Measurements from ENCODE around the gene NOTCH2.

Gene NOTCH2

GRCh38 chr1:119874186-119874585 lies 195.3 kb downstream of the NOTCH2 start:
- no peak for DNase-seq (ENCODE audit: low read depth)
- no peak overlapping the region for H3K4me3 ChIP-seq (ENCODE audit: low read depth, low read length)
- TF ChIP-seq POLR2A (IDR thresholded peaks at IDR 0.05; ENCODE audit: extremely low read depth, insufficient read length) = no peak

DNA sequence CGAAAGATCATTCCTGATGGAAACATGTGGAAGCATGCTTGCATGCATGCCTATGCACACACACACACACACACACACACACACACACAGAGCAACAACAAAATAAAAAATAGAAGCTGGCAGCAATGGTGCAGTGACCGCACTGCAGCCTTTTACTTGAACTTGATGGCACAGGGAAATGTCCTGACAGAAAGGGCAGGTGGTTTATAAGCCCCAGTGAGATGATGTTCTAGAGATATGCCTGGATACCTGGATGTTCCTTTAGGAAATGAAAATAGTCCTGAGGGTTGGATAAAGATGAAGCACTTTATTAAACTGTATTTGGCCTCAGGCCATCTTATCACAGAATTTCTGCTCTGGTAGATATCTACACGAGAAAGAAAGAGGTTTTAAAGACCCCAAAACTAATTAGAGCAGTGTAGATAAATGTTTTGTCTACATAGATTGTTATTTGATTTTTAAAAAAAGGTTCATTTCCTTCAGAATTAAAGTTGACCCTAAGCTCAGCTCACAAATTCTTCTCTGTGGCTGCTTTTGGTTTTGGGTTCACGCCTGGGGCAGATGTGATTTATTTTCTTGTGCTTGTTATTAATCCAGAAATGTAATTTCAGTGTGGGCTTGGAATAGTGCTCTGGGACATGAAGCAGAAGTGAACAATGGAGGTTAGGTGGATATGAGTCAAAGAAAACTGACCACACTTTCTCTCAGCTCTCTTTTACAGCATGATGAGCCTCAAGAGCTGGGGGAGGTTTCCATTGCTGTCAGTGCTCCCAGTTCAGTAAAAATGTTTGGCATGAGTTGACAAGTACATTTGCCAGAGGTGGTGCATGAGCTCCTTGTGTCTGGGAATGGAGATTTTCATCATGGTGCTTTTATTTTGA lies 196.1 kb downstream of the NOTCH2 start:
- no peak overlapping the region for H3K4me3 ChIP-seq (ENCODE audit: low read depth, low read length)
- TF ChIP-seq MAX (IDR thresholded peaks at IDR 0.05; ENCODE audit: low read depth, low read length) (peak; percentile 10; the same call in 1 of the 2 replicates), POLR2A (IDR thresholded peaks at IDR 0.05; ENCODE audit: extremely low read depth, insufficient read length) (no peak)
- DNase-seq (ENCODE audit: low read depth) = peak; percentile 76

DNA sequence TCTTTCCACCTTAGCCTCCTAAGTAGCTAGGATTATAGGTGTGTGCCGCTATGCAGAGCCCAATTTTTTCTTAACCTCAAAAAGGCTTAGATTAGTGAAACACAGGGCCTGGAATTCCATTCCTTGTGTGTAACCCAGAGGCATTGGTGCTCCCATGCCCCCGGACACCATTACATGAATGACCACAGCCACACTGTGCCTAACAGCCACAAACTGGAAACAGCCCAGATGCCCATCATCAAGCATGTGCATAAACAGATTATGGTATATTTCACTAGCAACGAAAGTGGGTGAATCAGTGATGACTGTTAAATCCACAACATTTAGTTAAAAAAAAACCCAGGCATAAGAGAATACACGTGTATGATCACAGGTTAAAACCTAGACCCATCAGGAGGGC lies 197.6 kb downstream of the NOTCH2 start:
- no peak for DNase-seq (ENCODE audit: low read depth)
- TF ChIP-seq POLR2A (IDR thresholded peaks at IDR 0.05; ENCODE audit: extremely low read depth, insufficient read length) (no peak), MAX (IDR thresholded peaks at IDR 0.05; ENCODE audit: low read depth, low read length) (no peak), MYC (IDR thresholded peaks at IDR 0.05; ENCODE audit: low read depth, low read length) (no peak)
- TF ChIP-seq, protein P1, sequence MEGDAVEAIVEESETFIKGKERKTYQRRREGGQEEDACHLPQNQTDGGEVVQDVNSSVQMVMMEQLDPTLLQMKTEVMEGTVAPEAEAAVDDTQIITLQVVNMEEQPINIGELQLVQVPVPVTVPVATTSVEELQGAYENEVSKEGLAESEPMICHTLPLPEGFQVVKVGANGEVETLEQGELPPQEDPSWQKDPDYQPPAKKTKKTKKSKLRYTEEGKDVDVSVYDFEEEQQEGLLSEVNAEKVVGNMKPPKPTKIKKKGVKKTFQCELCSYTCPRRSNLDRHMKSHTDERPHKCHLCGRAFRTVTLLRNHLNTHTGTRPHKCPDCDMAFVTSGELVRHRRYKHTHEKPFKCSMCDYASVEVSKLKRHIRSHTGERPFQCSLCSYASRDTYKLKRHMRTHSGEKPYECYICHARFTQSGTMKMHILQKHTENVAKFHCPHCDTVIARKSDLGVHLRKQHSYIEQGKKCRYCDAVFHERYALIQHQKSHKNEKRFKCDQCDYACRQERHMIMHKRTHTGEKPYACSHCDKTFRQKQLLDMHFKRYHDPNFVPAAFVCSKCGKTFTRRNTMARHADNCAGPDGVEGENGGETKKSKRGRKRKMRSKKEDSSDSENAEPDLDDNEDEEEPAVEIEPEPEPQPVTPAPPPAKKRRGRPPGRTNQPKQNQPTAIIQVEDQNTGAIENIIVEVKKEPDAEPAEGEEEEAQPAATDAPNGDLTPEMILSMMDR (IDR thresholded peaks at IDR 0.05; ENCODE audit: low read depth, low read length) = no peak
- no peak overlapping the region for H3K4me3 ChIP-seq (ENCODE audit: low read depth, low read length)

GRCh38 chr1:119870917-119871596 lies 198.4 kb downstream of the NOTCH2 start:
- DNase-seq (ENCODE audit: low read depth) = peak; percentile 76
- H3K4me3 ChIP-seq (ENCODE audit: low read depth, low read length) = no peak overlapping the region
- 0 out of 2 replicates have a peak, but pooled peaks have one; percentile 16 for TF ChIP-seq MAX (IDR thresholded peaks at IDR 0.05; ENCODE audit: low read depth, low read length)
- TF ChIP-seq, protein P1 (IDR thresholded peaks at IDR 0.05; ENCODE audit: low read depth, low read length) = peak; percentile 98
- no peak for TF ChIP-seq POLR2A (IDR thresholded peaks at IDR 0.05; ENCODE audit: extremely low read depth, insufficient read length)

DNA sequence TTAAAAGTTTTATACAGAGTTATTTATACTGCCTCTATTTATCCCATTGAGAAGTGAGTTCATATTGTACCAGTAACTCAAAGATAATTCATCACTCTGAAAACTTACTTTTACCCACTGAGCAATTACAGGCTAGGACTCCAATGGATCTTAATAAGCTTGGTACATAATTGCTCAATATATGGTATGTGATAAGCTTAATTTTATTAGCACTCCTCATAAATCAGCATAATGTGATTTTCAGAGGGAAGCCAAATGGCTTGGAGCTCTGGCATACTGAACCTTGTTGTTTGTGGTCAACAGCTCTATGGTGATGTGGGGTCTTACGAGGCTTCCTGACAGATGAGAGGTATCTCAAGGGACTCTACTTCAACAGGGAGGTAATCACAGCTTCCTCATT lies 199.5 kb downstream of the NOTCH2 start:
- no peak for DNase-seq (ENCODE audit: low read depth)
- no peak for TF ChIP-seq MAX (IDR thresholded peaks at IDR 0.05; ENCODE audit: low read depth, low read length)
- TF ChIP-seq, protein P1 (IDR thresholded peaks at IDR 0.05; ENCODE audit: low read depth, low read length) = no peak
- no peak for TF ChIP-seq POLR2A (IDR thresholded peaks at IDR 0.05; ENCODE audit: extremely low read depth, insufficient read length)
- no peak for TF ChIP-seq MYC (IDR thresholded peaks at IDR 0.05; ENCODE audit: low read depth, low read length)
- H3K4me3 ChIP-seq (ENCODE audit: low read depth, low read length) = no peak overlapping the region

DNA sequence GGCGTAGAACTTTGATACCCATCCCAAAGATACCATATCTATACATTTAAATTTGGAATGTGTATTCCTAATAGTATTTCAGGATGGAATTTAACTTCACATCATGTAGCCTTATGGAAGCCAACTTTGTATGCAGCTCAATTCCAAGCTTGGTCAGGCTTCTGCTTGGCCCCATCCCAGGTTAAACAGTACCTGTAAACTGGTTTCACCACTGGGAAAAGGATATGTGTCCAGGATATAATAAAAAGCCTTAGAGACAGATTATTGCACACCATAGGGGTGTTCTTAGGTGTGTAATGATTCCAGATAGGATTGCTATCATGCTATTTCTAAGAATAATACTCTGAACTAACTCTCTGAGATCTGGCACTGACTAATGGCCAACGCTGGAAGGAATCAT lies 201.3 kb downstream of the NOTCH2 start:
- H3K4me3 ChIP-seq (ENCODE audit: low read depth, low read length) = no peak overlapping the region
- TF ChIP-seq POLR2A (IDR thresholded peaks at IDR 0.05; ENCODE audit: extremely low read depth, insufficient read length) (no peak), MYC (IDR thresholded peaks at IDR 0.05; ENCODE audit: low read depth, low read length) (no peak), MAX (IDR thresholded peaks at IDR 0.05; ENCODE audit: low read depth, low read length) (no peak)
- TF ChIP-seq, protein P1 (IDR thresholded peaks at IDR 0.05; ENCODE audit: low read depth, low read length) = no peak
- DNase-seq (ENCODE audit: low read depth) = no peak
